Tibial nerve (tissue), 4 donors: ENCODE results near the gene CHKA. TPM values are rescaled to one million over a fixed set of nuclear protein-coding genes. Genes with fewer than 3 reads are reported as not detected.

Experiments
- DNase-seq, 2 donors: peaks; one replicate each; pipeline ENCODE4 v3.0.0-alpha.2; 2019; ENCODE audit warnings: low spot score in 2 of 2
- H3K27ac ChIP-seq, 4 donors: fragments of 200-600 bp; sonication (generic) in 3 of 4; one replicate each; pipeline ENCODE4 v1.5.1; 2017 to 2019; ENCODE audit warnings: mild to moderate bottlenecking in 1 of 4
- H3K27me3 ChIP-seq, 2 donors: fragments of 200-600 bp; sonication (generic) in 1 of 2; one replicate each; pipeline versions ENCODE4 v1.5.1 to v1.6.0; 2017 to 2019
- H3K36me3 ChIP-seq, 3 donors: fragments of 200-600 bp; sonication (generic); one replicate each; pipeline ENCODE4 v1.5.1; 2018 to 2019
- H3K4me1 ChIP-seq, 4 donors: fragments of 200-600 bp; sonication (generic) in 3 of 4; one replicate each; pipeline ENCODE4 v1.5.1; 2017 to 2019
- H3K4me3 ChIP-seq, 4 donors: fragments of 200-600 bp; sonication (generic) in 3 of 4; one replicate each; pipeline ENCODE4 v1.5.1; 2017 to 2019; ENCODE audit warnings: mild to moderate bottlenecking in 1 of 4, moderate library complexity in 1 of 4
- H3K9me3 ChIP-seq, 4 donors: fragments of 200-600 bp; sonication (generic) in 3 of 4; one replicate each; pipeline ENCODE4 v1.5.1; 2017 to 2019
- CTCF ChIP-seq, 5 experiments: fragments of 200-600 bp in 3 of 5; fragments of 450-650 bp in 2 of 5; sonication (generic) in 3 of 5; IDR thresholded peaks; one replicate each; pipeline ENCODE4 v1.5.1; 2016 to 2019; ENCODE audit warnings: antibody characterized with exemption in 5 of 5, mild to moderate bottlenecking in 3 of 5, moderate library complexity in 2 of 5
- EP300 ChIP-seq, 2 donors: sonication (generic); formaldehyde crosslinking; IDR thresholded peaks; one replicate each; pipeline ENCODE4 v1.6.1; 2017; ENCODE audit warnings: antibody characterized with exemption in 2 of 2, mild to moderate bottlenecking in 1 of 2
- POLR2A ChIP-seq, 2 donors: fragments of 450-650 bp; IDR thresholded peaks; one replicate each; pipeline ENCODE4 v1.6.1; 2017; ENCODE audit warnings: antibody characterized with exemption in 2 of 2, mild to moderate bottlenecking in 2 of 2, moderate library complexity in 2 of 2
- WGBS, 2 donors: methylation state at CpG; one replicate each; pipeline ENCODE4 v1.1.5; 2018; 5-methylcytosine and 5-hydroxymethylcytosine counted together
- total RNA-seq, 4 donors: library from RNA; depleted of rRNA; stranded (reverse); fragments of >200 nt; gene quantifications; one replicate each; pipeline ENCODE4 v1.1.0, GENCODE V29; 2016

CHKA gene
- total RNA-seq, 4 donors from 2014 or later: 53.7 to 83.9 (median 78.0) TPM

- peaks cover 0 to 26% (median 0%) of the 10 kb centered on the region in 4 donors for H3K4me1 ChIP-seq
- no peak overlapping the region for H3K4me3 ChIP-seq
- H3K36me3 ChIP-seq: peaks cover 0 to 5% (median 0%) of the 10 kb centered on the region in 3 donors
- DNase-seq: no peak
- H3K9me3 ChIP-seq: no peaks in the 10 kb centered on the region
- TF ChIP-seq CTCF (IDR thresholded peaks at IDR 0.05) (no peak), POLR2A (IDR thresholded peaks at IDR 0.05) (no peak), EP300 (IDR thresholded peaks at IDR 0.05) (no peak)
- H3K27ac ChIP-seq: peak overlapping the region in 3 of 4 donors; percentile 1 to 47 (median 37)
- WGBS, 2 donors: 48% methylated on average over 8 of the region's 8 CpGs
- no peaks in the 10 kb centered on the region for H3K27me3 ChIP-seq
Observed at GRCh38 chr11:68106165-68106940, 14.8 kb downstream of the CHKA start.

DNA sequence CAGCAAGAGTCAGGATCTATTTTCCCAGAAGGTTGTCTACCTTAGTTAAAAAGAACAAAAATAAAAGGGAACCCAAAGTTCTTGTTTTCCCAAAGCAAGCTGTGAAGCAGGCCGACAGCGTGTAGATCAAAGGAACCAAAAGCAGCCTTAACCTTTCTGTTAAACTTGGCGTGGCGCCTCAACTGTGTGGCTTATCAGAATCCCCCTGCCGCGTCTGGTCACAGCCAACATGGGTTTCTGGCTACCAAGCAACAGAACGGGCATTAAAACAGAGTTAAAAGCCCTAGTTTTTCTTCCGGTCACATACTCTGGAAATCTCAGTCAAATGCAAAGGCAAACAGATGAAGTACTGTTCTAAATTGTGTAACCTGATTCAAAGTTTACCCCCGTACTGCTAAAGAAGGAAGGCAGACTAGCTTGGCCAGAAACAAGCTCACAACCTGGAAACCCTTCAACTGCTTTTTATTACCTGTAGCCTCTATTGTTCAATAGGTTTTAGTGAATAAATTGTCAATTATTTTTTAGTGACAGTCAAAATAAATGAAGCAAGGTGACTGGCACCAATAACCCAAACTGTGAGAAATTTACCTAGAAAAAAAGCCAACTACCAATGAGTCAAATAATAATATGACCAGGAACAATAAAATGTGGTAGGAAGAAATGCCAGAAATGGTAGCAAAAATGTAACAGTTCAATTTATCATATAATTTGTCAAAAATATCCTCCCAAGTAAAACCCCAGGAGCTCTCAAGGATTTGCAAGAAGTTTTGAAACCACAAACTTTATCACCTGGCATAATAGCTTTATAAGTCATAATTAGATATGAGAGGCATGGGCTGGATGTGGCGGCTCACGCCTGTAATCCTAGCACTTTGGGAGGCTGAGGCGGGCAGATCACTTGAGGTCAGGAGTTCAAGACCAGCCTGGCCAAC is 21.4 kb downstream of the CHKA start:
- no peaks in the 10 kb centered on the region for H3K27me3 ChIP-seq
- H3K4me3 ChIP-seq: no peak overlapping the region
- WGBS, 2 donors: 41 to 48% methylated on average over 12 of the region's 12 CpGs
- peak overlapping the region in 3 of 4 donors; percentile 10 to 34 (median 14) for H3K27ac ChIP-seq
- no peak for DNase-seq
- H3K4me1 ChIP-seq: peaks cover 0 to 15% (median 9%) of the 10 kb centered on the region in 4 donors
- no peaks in the 10 kb centered on the region for H3K36me3 ChIP-seq
- no peaks in the 10 kb centered on the region for H3K9me3 ChIP-seq
- no peak for TF ChIP-seq CTCF (IDR thresholded peaks at IDR 0.05)
- no peak for TF ChIP-seq EP300 (IDR thresholded peaks at IDR 0.05)
- TF ChIP-seq POLR2A (IDR thresholded peaks at IDR 0.05): no peak

DNA sequence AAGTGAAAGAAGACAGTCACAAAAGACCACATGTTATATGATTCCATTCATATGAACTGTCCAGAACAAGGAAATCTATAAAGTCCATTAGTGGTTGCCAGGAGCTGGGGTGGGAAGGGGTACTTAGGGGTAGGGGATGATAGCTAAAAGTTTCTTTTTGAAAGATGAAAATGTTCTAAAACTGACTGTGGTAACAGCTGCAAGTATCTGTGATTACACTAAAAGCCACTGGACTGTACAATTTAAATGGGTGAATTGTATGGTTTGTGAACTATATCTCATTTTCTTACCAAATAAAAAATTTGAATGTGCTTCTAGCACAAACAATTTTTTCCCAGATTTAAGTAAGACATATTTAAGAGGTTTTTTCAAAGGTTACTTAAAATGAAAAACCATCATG is 22.1 kb downstream of the CHKA start:
- no peak for DNase-seq
- TF ChIP-seq EP300 (IDR thresholded peaks at IDR 0.05): no peak
- no peak for TF ChIP-seq CTCF (IDR thresholded peaks at IDR 0.05)
- no peak for TF ChIP-seq POLR2A (IDR thresholded peaks at IDR 0.05)
- H3K4me3 ChIP-seq: no peak overlapping the region
- no peaks in the 10 kb centered on the region for H3K27me3 ChIP-seq
- no peaks in the 10 kb centered on the region for H3K9me3 ChIP-seq
- peaks cover 0 to 15% (median 9%) of the 10 kb centered on the region in 4 donors for H3K4me1 ChIP-seq
- peak overlapping the region in 3 of 4 donors; percentile 10 to 34 (median 14) for H3K27ac ChIP-seq
- no peaks in the 10 kb centered on the region for H3K36me3 ChIP-seq

DNA sequence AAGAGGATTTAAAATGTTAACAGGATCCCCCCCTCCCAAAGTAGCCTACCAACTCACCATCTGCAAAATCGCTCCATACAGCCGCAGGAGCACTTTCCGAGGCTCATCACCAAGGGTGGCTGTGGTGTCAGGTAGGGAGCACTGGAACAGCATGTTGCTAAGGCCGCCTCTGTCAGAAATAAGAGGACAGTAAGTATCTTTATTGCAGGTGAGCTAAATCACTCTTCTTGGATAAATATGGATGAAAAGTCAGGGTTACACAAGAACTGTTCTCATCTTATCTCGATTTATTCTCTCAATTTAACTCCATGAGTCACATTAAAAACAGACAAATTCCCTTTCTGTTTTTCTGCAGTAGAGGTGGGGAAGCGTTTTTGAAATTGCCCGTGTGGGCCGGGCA is 24.2 kb downstream of the CHKA start:
- TF ChIP-seq CTCF (IDR thresholded peaks at IDR 0.05) (no peak), EP300 (IDR thresholded peaks at IDR 0.05) (no peak), POLR2A (IDR thresholded peaks at IDR 0.05) (no peak)
- H3K4me3 ChIP-seq: no peak overlapping the region
- DNase-seq: no peak
- WGBS, 2 donors: 95 to 96% methylated on average over 8 of the region's 8 CpGs
- no peaks in the 10 kb centered on the region for H3K27me3 ChIP-seq
- peaks cover 0 to 15% (median 9%) of the 10 kb centered on the region in 4 donors for H3K4me1 ChIP-seq
- H3K9me3 ChIP-seq: no peaks in the 10 kb centered on the region
- H3K36me3 ChIP-seq: no peaks in the 10 kb centered on the region
- no peak overlapping the region for H3K27ac ChIP-seq
